ENCODE data around the gene PTEN.
A peak's percentile ranks its signal among the peaks of the same experiment; 100 is the strongest.

The PTEN gene

DNA sequence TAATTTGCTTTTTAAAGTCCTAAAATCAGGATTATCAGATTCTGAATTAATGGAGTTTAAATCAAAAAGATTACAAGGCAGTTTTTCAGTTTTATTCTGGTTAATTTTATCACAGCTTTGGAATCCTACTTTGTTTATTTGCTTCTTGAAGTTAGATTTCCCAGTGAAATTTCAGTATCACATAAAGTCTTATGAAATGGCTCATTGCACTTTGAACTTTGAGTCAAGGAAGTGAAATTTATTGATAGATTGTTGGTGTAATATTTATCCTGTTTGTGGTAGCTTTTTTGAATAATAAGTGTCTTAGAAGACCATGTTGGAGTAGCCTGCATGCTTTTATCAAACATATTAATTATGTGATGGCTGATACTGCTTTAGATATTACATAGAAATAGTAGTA lies 92.6 kb downstream of the PTEN start:
- Histone ChIP-seq H3K27me3 (ENCODE audit: insufficient read depth, low read length) (no peaks in the 10 kb centered on the region), H3K27ac (ENCODE audit: low read depth, low read length) (no peak overlapping the region), H3K9me3 (ENCODE audit: insufficient read depth, low read depth, low read length) (no peaks in the 10 kb centered on the region), H3K4me1 (ENCODE audit: insufficient read depth, low read length) (0 out of 2 replicates have a peak, but pooled peaks cover 5% of the 10 kb centered on the region), H3K4me3 (ENCODE audit: low read length) (no peak overlapping the region), H3K9ac (ENCODE audit: low read depth, low read length) (no peak overlapping the region), H3K36me3 (ENCODE audit: insufficient read depth, low read length) (peaks cover 64% of the 10 kb centered on the region)

DNA sequence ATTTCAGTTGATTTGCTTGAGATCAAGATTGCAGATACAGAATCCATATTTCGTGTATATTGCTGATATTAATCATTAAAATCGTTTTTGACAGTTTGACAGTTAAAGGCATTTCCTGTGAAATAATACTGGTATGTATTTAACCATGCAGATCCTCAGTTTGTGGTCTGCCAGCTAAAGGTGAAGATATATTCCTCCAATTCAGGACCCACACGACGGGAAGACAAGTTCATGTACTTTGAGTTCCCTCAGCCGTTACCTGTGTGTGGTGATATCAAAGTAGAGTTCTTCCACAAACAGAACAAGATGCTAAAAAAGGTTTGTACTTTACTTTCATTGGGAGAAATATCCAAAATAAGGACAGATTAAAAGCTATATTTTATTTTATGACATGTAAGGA lies 94.3 kb downstream of the PTEN start:
- WGBS: 100% methylated on average over 5 of the region's 5 CpGs
- Histone ChIP-seq H3K36me3 (ENCODE audit: insufficient read depth, low read length) (peaks cover 71% of the 10 kb centered on the region), H3K27ac (ENCODE audit: low read depth, low read length) (no peak overlapping the region), H3K27me3 (ENCODE audit: insufficient read depth, low read length) (no peaks in the 10 kb centered on the region), H3K4me3 (ENCODE audit: low read length) (no peak overlapping the region), H3K9me3 (ENCODE audit: insufficient read depth, low read depth, low read length) (no peaks in the 10 kb centered on the region), H3K4me1 (ENCODE audit: insufficient read depth, low read length) (0 out of 2 replicates have a peak, but pooled peaks cover 5% of the 10 kb centered on the region), H3K9ac (ENCODE audit: low read depth, low read length) (no peak overlapping the region)

DNA sequence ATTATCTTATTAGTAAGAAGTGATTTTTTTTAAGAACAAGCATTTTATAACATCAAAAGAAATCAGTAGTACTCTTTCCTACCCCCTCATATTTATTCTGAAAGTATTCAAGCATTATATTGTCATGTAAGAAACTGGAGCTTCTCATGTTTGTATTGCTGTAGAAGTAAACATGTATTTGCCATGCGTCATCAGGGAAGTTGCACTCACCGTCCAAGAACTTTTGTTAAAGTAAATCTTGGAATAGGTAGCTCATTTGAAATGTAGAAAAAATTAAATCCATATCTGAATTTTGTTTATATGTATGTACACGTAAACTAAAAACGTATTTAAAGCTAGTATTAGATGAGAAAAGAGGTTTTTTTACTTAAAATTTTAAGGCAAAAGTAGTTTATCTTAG lies 96.8 kb downstream of the PTEN start:
- H3K9me3 ChIP-seq (ENCODE audit: insufficient read depth, low read depth, low read length): no peaks in the 10 kb centered on the region
- no peak overlapping the region for H3K27ac ChIP-seq (ENCODE audit: low read depth, low read length)
- H3K36me3 ChIP-seq (ENCODE audit: insufficient read depth, low read length): peaks cover 81% of the 10 kb centered on the region
- no peak overlapping the region for H3K4me3 ChIP-seq (ENCODE audit: low read length)
- no peaks in the 10 kb centered on the region for H3K27me3 ChIP-seq (ENCODE audit: insufficient read depth, low read length)
- 96% methylated on average over 4 of the region's 4 CpGs for WGBS
- 0 out of 2 replicates have a peak, but pooled peaks cover 5% of the 10 kb centered on the region for H3K4me1 ChIP-seq (ENCODE audit: insufficient read depth, low read length)
- no peak overlapping the region for H3K9ac ChIP-seq (ENCODE audit: low read depth, low read length)

DNA sequence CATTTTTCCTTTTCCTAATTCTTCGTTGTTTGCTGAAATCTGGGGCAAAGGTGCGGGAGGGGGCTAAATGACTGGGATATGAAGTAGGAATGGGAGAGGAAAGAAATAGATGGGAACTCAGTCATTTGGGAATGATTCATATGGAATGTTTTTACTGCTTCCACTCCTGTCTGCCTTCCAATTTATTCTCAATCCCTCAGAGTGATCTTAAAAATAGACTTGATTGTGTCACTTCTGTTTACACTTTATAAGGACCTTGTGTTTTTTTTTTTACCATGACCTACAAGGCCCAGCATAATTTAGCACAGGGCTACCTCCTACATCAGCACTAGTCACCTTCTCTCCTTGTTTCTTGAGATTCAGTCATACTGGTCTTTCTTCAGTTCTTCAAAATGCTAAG lies 97.9 kb downstream of the PTEN start:
- no peak overlapping the region for H3K9ac ChIP-seq (ENCODE audit: low read depth, low read length)
- 0 out of 2 replicates have a peak, but pooled peaks cover 5% of the 10 kb centered on the region for H3K4me1 ChIP-seq (ENCODE audit: insufficient read depth, low read length)
- WGBS: 45% methylated on average over 2 of the region's 2 CpGs
- H3K27ac ChIP-seq (ENCODE audit: low read depth, low read length): no peak overlapping the region
- H3K27me3 ChIP-seq (ENCODE audit: insufficient read depth, low read length): no peaks in the 10 kb centered on the region
- peaks cover 80% of the 10 kb centered on the region for H3K36me3 ChIP-seq (ENCODE audit: insufficient read depth, low read length)
- no peak overlapping the region for H3K4me3 ChIP-seq (ENCODE audit: low read length)
- H3K9me3 ChIP-seq (ENCODE audit: insufficient read depth, low read depth, low read length): no peaks in the 10 kb centered on the region

DNA sequence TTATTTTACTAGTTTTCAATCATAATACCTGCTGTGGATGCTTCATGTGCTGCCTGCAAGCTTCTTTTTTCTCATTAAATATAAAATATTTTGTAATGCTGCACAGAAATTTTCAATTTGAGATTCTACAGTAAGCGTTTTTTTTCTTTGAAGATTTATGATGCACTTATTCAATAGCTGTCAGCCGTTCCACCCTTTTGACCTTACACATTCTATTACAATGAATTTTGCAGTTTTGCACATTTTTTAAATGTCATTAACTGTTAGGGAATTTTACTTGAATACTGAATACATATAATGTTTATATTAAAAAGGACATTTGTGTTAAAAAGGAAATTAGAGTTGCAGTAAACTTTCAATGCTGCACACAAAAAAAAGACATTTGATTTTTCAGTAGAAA lies 103.0 kb downstream of the PTEN start:
- H3K27ac ChIP-seq (ENCODE audit: low read depth, low read length): no peak overlapping the region
- peaks cover 23% of the 10 kb centered on the region for H3K4me1 ChIP-seq (ENCODE audit: insufficient read depth, low read length)
- peaks cover 37% of the 10 kb centered on the region for H3K36me3 ChIP-seq (ENCODE audit: insufficient read depth, low read length)
- no peak overlapping the region for H3K4me3 ChIP-seq (ENCODE audit: low read length)
- no peaks in the 10 kb centered on the region for H3K27me3 ChIP-seq (ENCODE audit: insufficient read depth, low read length)
- H3K9ac ChIP-seq (ENCODE audit: low read depth, low read length): no peak overlapping the region
- no peaks in the 10 kb centered on the region for H3K9me3 ChIP-seq (ENCODE audit: insufficient read depth, low read depth, low read length)
- 79% methylated on average over 2 of the region's 2 CpGs for WGBS

DNA sequence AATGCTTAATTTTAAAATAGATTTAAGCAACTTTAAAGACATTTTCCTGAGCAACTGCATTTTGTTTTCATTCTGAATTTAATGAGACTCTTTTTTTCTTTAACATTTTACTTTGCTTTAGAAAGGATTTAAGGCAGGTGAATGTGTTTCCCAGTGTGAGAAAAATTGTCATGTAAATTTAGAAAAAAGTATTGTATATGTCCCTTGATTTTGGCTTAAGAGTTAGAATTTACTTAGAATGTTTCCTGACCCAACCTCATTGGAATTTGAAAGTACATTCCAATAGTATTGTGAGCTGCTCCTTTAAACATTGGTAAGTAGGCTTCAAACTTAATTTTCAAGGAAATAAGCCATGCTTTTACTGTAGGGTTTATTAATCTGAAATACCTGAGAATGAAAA lies 110.2 kb downstream of the PTEN start:
- Histone ChIP-seq H3K9ac (ENCODE audit: low read depth, low read length) (peak overlapping the region; percentile 56; the same call in 1 of the 2 replicates), H3K9me3 (ENCODE audit: insufficient read depth, low read depth, low read length) (0 out of 2 replicates have a peak, but pooled peaks cover 3% of the 10 kb centered on the region), H3K36me3 (ENCODE audit: insufficient read depth, low read length) (no peaks in the 10 kb centered on the region), H3K4me1 (ENCODE audit: insufficient read depth, low read length) (peaks cover 83% of the 10 kb centered on the region), H3K27ac (ENCODE audit: low read depth, low read length) (peak overlapping the region; percentile 90), H3K27me3 (ENCODE audit: insufficient read depth, low read length) (no peaks in the 10 kb centered on the region), H3K4me3 (ENCODE audit: low read length) (peak overlapping the region; percentile 21; the same call in 1 of the 2 replicates)

DNA sequence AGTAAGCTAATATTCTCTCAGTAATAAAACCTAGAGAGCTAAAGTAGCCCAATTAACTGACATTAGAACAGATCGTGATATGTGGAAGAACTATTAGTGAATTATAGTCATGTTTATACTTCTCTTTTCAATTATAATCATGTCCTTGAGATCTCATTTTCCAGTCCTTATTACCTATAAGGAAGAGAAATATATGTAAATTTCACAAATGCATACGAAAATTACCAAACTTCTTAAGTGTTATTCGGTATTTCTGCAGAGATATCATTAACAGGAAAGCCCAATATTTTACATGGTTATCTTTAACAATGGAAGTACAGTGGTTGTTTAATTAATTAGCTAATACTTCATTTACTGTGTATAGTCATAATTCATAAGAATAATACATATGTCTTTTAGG lies 110.7 kb downstream of the PTEN start:
- H3K4me3 ChIP-seq (ENCODE audit: low read length): peak overlapping the region; percentile 21; the same call in 1 of the 2 replicates
- 0 out of 2 replicates have a peak, but pooled peaks cover 3% of the 10 kb centered on the region for H3K9me3 ChIP-seq (ENCODE audit: insufficient read depth, low read depth, low read length)
- peak overlapping the region; percentile 90 for H3K27ac ChIP-seq (ENCODE audit: low read depth, low read length)
- no peaks in the 10 kb centered on the region for H3K36me3 ChIP-seq (ENCODE audit: insufficient read depth, low read length)
- peak overlapping the region; percentile 56; the same call in 1 of the 2 replicates for H3K9ac ChIP-seq (ENCODE audit: low read depth, low read length)
- H3K4me1 ChIP-seq (ENCODE audit: insufficient read depth, low read length): peaks cover 83% of the 10 kb centered on the region
- no peaks in the 10 kb centered on the region for H3K27me3 ChIP-seq (ENCODE audit: insufficient read depth, low read length)
- no CpG with 5 or more reads among the region's 3 CpGs for WGBS

DNA sequence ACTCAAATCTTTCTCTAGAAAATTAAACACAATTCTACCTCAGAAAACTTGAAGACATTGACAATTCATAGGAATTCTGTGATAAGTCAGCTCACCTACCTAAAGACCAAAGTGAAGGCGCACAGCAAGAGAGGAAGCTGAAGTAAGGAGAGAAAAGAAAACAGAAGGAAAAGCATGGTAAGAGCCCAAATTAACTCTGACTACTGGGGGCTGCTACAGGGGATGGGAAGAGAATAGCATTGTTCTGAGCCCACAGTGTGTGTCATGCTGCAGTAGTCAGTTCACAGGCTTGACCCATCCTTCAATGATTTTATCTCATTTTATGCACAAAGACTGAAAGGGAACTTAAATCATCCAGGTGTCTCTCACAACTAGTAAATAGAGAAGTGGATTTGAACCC lies 111.3 kb downstream of the PTEN start:
- Histone ChIP-seq H3K4me1 (ENCODE audit: insufficient read depth, low read length) (peaks cover 76% of the 10 kb centered on the region), H3K36me3 (ENCODE audit: insufficient read depth, low read length) (no peaks in the 10 kb centered on the region), H3K4me3 (ENCODE audit: low read length) (no peak overlapping the region), H3K9me3 (ENCODE audit: insufficient read depth, low read depth, low read length) (0 out of 2 replicates have a peak, but pooled peaks cover 3% of the 10 kb centered on the region), H3K9ac (ENCODE audit: low read depth, low read length) (peak overlapping the region; percentile 56; the same call in 1 of the 2 replicates), H3K27ac (ENCODE audit: low read depth, low read length) (peak overlapping the region; percentile 90), H3K27me3 (ENCODE audit: insufficient read depth, low read length) (no peaks in the 10 kb centered on the region)
- 47% methylated on average over 1 of the region's 1 CpG for WGBS

DNA sequence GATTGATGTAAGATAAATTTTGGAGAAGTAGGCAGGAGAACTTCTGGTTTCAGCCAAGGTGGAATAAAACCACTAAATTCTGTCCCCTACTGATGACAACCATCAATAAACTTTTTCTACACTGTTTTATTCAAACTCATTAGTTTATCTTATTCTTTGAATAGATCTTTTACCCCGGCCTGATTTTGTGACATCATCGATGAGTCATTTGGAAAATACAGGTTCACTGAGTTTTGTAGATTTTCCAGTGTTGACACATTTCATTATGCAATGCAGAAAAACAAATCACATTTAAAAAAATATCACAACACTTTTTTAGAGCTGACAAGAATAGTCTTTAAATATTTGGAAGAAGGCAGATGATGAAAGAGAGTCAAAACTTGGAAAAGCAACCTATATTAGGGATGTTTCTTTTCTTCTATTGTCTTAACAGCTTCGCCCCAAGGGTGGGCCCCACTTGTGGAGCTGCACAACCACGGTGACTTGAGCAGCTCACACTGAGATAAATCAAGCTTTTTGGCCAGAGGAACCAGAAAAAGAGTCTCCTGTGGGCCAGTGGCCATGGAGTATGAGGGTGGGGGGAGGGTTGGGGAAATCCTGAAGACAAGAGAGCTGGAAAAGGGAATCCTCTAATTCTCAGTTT lies 112.8 kb downstream of the PTEN start:
- Histone ChIP-seq H3K4me1 (ENCODE audit: insufficient read depth, low read length) (peaks cover 62% of the 10 kb centered on the region), H3K36me3 (ENCODE audit: insufficient read depth, low read length) (no peaks in the 10 kb centered on the region), H3K27ac (ENCODE audit: low read depth, low read length) (0 out of 2 replicates have a peak overlapping the region, but pooled peaks have one; percentile 10), H3K4me3 (ENCODE audit: low read length) (no peak overlapping the region), H3K9ac (ENCODE audit: low read depth, low read length) (no peak overlapping the region), H3K27me3 (ENCODE audit: insufficient read depth, low read length) (no peaks in the 10 kb centered on the region), H3K9me3 (ENCODE audit: insufficient read depth, low read depth, low read length) (0 out of 2 replicates have a peak, but pooled peaks cover 3% of the 10 kb centered on the region)
- 89% methylated on average over 4 of the region's 4 CpGs for WGBS

DNA sequence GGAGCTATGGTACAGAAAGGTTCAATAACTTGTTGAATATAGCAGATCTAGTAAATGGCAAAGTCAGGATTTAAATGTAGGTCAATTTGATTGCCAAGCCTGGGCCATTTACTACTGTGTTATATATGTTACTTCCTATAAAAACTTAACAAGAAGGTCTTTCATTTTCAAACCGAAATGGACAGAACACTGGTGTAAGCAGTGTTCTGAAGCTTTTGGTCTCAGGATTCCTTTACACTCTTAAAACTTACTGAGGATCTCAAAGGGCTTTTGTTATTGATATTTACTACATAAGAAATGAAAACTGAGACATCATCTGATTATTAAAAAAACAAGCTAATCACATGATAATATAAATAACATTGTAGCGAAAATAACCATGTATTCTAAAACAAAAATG lies 114.7 kb downstream of the PTEN start:
- Histone ChIP-seq H3K4me3 (ENCODE audit: low read length) (no peak overlapping the region), H3K9me3 (ENCODE audit: insufficient read depth, low read depth, low read length) (no peaks in the 10 kb centered on the region), H3K27me3 (ENCODE audit: insufficient read depth, low read length) (no peaks in the 10 kb centered on the region), H3K9ac (ENCODE audit: low read depth, low read length) (no peak overlapping the region), H3K27ac (ENCODE audit: low read depth, low read length) (no peak overlapping the region), H3K4me1 (ENCODE audit: insufficient read depth, low read length) (peaks cover 43% of the 10 kb centered on the region), H3K36me3 (ENCODE audit: insufficient read depth, low read length) (no peaks in the 10 kb centered on the region)
- 100% methylated on average over 1 of the region's 2 CpGs for WGBS

DNA sequence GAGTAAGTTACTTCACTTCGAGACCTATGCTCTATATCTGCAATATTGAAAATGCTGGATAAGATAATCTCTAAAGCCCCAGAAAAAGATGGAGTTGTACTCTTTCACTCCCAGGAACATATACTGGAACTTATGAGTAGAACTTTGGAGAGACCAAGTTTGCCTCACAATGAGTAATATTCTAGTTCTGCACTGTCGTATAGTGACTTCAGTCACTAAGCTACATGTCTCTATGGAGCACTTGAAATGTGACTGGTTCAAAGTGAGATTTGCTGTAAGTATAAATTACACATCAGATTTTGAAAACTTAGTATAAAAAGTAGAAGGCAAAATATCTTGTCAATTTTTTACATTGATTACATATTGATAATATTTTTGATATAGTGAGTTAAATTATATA lies 116.4 kb downstream of the PTEN start:
- WGBS: 98% methylated on average over 2 of the region's 2 CpGs
- Histone ChIP-seq H3K36me3 (ENCODE audit: insufficient read depth, low read length) (no peaks in the 10 kb centered on the region), H3K27me3 (ENCODE audit: insufficient read depth, low read length) (no peaks in the 10 kb centered on the region), H3K27ac (ENCODE audit: low read depth, low read length) (no peak overlapping the region), H3K4me1 (ENCODE audit: insufficient read depth, low read length) (peaks cover 26% of the 10 kb centered on the region), H3K9me3 (ENCODE audit: insufficient read depth, low read depth, low read length) (no peaks in the 10 kb centered on the region), H3K4me3 (ENCODE audit: low read length) (no peak overlapping the region), H3K9ac (ENCODE audit: low read depth, low read length) (no peak overlapping the region)
